IPS-20b (cell line): ENCODE measurements around the gene RIC8B.
"Not testable (repeated sequence)": the region's sequence is repeated elsewhere in the genome, so short reads cannot be mapped to it uniquely, and the experiment has no call there.

Experiments used
- H3K27ac ChIP-seq: one replicate; pipeline ENCODE4 v1.5.1; 2013; ENCODE audit warnings: low read length
- H3K27me3 ChIP-seq: 2 replicates; pipeline ENCODE4 v1.6.1; 2013; ENCODE audit warnings: mild to moderate bottlenecking, low read length, inconsistent platforms; ENCODE audit not compliant: insufficient read depth
- H3K36me3 ChIP-seq: 2 replicates; pipeline ENCODE4 v1.6.1; 2013; ENCODE audit warnings: low read depth, mild to moderate bottlenecking, inconsistent platforms, low read length, moderate library complexity; ENCODE audit not compliant: insufficient read depth
- H3K4me1 ChIP-seq: 2 replicates; pipeline ENCODE4 v1.6.1; 2013; ENCODE audit warnings: mild to moderate bottlenecking, control low read depth, inconsistent platforms, low read length, moderate library complexity; ENCODE audit not compliant: insufficient read depth
- H3K4me3 ChIP-seq: 2 replicates; pipeline ENCODE4 v1.5.1; 2013; ENCODE audit warnings: mild to moderate bottlenecking, low read length, inconsistent platforms
- H3K9ac ChIP-seq: 2 replicates; pipeline ENCODE4 v1.6.1; 2013; ENCODE audit warnings: low read depth, mild to moderate bottlenecking, inconsistent platforms, low read length, moderate library complexity
- H3K9me3 ChIP-seq: 2 replicates; pipeline ENCODE4 v1.6.1; 2013; ENCODE audit warnings: mild to moderate bottlenecking, low read depth, low read length, inconsistent platforms; ENCODE audit not compliant: insufficient read depth

Gene RIC8B

DNA sequence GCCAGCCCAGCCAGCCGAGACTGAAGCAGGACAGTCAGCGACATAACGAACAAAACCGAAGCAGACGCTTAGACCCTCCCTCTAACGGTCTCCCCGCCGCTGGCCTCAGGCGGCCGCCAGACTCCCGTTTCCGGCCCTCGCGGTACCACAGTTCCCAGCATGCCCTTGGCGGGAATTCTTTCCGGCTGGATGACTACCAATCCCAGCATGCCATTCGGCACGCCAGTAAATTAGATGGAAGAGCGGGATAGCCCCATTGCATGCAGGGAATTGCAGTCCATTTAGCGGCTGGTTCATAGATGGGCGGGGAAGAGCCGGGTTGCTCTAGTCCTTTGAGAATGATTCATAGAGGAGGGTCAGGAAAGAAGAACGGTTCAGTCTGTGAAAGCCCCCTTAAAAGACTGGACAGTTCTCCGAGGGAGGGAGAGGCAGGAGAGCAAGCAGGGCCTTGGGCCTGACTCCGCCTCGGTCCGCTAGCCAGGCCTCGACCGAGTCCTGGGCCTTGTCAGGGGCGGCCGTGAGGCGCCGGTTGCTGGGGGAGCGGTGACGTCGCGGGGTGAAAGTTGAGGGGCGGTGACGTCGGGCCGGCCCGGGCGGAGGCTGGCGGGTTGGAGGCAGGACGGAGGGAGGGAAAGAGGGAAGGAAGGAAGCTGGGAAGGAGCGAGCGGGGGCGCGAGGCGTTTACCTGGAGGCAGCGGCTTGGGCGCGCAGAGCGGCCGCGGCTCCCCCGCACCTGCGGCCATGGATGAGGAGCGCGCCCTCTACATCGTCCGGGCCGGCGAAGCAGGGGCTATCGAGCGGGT, at the start of gene RIC8B:
TSS of gene RIC8B (plus strand) at position 678 of the 803 bp plus-strand sequence. CDS start at position 742, 64 bp downstream.
- H3K4me3 ChIP-seq = peak within 1 kb of the TSS; percentile 83
- H3K27me3 ChIP-seq = no peaks in the 10 kb centered on the region
- peak within 1 kb of the TSS; percentile 22 for H3K27ac ChIP-seq
- no peaks in the 10 kb centered on the region for H3K36me3 ChIP-seq
- H3K9ac ChIP-seq = peak within 1 kb of the TSS; percentile 88
- H3K9me3 ChIP-seq = no peaks in the 10 kb centered on the region
- H3K4me1 ChIP-seq = peaks cover 32% of the 10 kb centered on the region

DNA sequence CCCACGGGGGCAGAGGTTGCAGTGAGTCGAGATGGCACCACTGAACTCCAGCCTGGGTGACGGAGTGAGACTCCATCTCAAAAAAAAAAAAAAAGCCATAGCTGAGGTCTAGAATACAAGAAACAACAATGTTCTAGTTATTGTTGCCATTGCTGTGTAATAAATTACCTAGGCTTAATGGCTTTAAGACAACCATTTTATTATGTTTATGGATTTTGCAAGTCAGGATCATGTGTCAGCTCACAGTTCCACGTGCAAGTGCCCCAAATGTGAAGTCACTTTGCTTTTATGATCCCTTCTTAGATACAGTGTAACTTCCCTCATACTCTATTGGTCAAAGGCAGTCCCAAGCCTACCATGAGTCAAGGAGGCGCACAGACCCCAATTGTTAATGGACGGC, 49.5 kb upstream of the RIC8B start:
- H3K27ac ChIP-seq = no peak overlapping the region
- H3K9ac ChIP-seq = no peak overlapping the region
- H3K4me3 ChIP-seq = no peak overlapping the region

GRCh38 chr12:106726603-106727202, 47.8 kb upstream of the RIC8B start:
- H3K9me3 ChIP-seq, H3K27ac ChIP-seq, H3K27me3 ChIP-seq: not testable (repeated sequence)

More for the DNA sequence above, 49.5 kb upstream of the RIC8B start:
- H3K36me3 ChIP-seq = no peaks in the 10 kb centered on the region
- no peaks in the 10 kb centered on the region for H3K27me3 ChIP-seq
- peaks cover 4% of the 10 kb centered on the region; the same call in 1 of the 2 replicates for H3K4me1 ChIP-seq
- H3K9me3 ChIP-seq = no peaks in the 10 kb centered on the region

DNA sequence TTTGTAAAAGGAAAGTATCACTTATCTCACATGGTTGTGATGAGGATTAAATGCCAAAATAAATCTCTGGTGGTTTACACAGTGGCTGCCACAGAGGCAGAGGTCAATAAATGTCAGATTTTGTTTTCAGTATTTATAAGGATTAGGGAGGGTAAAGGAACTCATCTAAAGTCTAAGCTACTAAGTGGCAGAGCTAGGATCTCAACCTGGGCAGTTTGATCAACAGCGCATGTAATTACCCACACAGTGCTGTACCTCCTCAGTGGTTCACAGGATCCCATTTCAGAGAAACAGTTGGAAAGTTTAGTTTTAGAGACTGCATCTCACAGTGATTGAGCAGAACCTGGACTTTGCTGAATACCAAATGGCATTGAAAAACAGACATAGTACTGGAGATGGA, 44.9 kb upstream of the RIC8B start:
- Histone ChIP-seq H3K36me3 (no peaks in the 10 kb centered on the region), H3K27me3 (no peaks in the 10 kb centered on the region), H3K4me3 (no peak overlapping the region), H3K9ac (no peak overlapping the region), H3K9me3 (no peaks in the 10 kb centered on the region), H3K4me1 (no peaks in the 10 kb centered on the region), H3K27ac (no peak overlapping the region)

More at GRCh38 chr12:106726603-106727202, 47.8 kb upstream of the RIC8B start:
- not testable (repeated sequence) for H3K4me1 ChIP-seq, H3K36me3 ChIP-seq, H3K4me3 ChIP-seq, H3K9ac ChIP-seq

- H3K36me3 ChIP-seq = no peaks in the 10 kb centered on the region
- H3K4me3 ChIP-seq = no peak overlapping the region
- H3K27me3 ChIP-seq = no peaks in the 10 kb centered on the region
- no peak overlapping the region for H3K9ac ChIP-seq
- H3K27ac ChIP-seq = no peak overlapping the region
- H3K9me3 ChIP-seq = no peaks in the 10 kb centered on the region
- H3K4me1 ChIP-seq = no peaks in the 10 kb centered on the region
Measured at GRCh38 chr12:106732890-106733289, 41.6 kb upstream of the RIC8B start.

- no peak overlapping the region for H3K4me3 ChIP-seq
- no peaks in the 10 kb centered on the region for H3K9me3 ChIP-seq
- no peaks in the 10 kb centered on the region for H3K36me3 ChIP-seq
- no peaks in the 10 kb centered on the region for H3K4me1 ChIP-seq
- no peak overlapping the region for H3K27ac ChIP-seq
- no peaks in the 10 kb centered on the region for H3K27me3 ChIP-seq
- H3K9ac ChIP-seq = no peak overlapping the region
Measured at GRCh38 chr12:106733660-106734059, 40.8 kb upstream of the RIC8B start.

DNA sequence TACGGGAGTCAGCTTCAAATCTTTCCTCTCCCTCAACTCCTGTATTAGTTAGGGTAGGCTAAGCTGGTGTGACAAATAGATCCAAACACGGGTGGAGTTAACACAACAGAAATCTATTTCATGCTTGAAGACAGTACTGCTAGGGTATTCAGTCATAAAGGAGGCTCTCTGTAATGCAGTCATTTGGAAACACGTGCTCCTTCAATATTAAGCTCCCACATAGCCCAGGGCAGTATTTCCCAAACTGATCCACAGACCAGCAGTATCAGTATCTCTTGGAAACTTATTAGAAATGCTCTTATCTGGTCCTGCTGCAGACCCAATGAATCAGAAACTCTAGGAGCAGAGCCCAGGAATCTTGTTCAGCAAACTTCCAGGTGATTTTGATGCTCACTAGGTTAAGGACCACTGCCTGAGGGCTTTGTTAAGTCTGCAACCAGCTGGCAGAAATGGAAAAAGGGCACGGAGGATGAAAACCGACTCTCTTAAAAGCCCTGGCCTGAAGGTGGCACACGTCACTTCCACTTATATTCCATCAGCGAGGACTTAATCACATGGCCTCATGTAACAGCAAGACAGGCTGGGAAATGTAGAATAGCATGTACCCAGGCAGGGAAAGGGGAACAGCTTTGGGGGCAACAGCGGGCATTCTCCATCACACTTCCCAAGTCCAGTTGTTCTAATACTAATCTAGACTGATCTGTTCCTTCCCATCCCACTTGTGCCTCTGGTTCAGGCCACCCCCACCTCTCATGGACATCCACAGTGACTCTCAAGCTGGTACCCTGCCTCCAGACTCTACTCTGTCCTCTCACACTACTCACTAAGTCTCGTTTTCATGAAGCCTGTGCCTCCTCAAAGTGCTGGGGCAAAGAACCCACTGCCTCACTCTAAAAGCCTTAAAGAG, 38.2 kb upstream of the RIC8B start:
- Histone ChIP-seq H3K4me3 (no peak overlapping the region), H3K9ac (no peak overlapping the region), H3K27me3 (no peaks in the 10 kb centered on the region), H3K9me3 (no peaks in the 10 kb centered on the region), H3K36me3 (no peaks in the 10 kb centered on the region), H3K4me1 (0 out of 2 replicates have a peak, but pooled peaks cover 3% of the 10 kb centered on the region), H3K27ac (no peak overlapping the region)

- H3K9me3 ChIP-seq = no peaks in the 10 kb centered on the region
- H3K9ac ChIP-seq = no peak overlapping the region
- H3K27me3 ChIP-seq = no peaks in the 10 kb centered on the region
- no peak overlapping the region for H3K4me3 ChIP-seq
- H3K27ac ChIP-seq = no peak overlapping the region
- H3K36me3 ChIP-seq = no peaks in the 10 kb centered on the region
- H3K4me1 ChIP-seq = peaks cover 14% of the 10 kb centered on the region; the same call in 1 of the 2 replicates
Measured at GRCh38 chr12:106739318-106739717, 35.2 kb upstream of the RIC8B start.

- Histone ChIP-seq H3K4me3 (no peak overlapping the region), H3K36me3 (no peaks in the 10 kb centered on the region), H3K9me3 (no peaks in the 10 kb centered on the region), H3K4me1 (peaks cover 14% of the 10 kb centered on the region; the same call in 1 of the 2 replicates), H3K9ac (no peak overlapping the region), H3K27ac (no peak overlapping the region), H3K27me3 (no peaks in the 10 kb centered on the region)
Measured at GRCh38 chr12:106739815-106740530, 34.5 kb upstream of the RIC8B start.

GRCh38 chr12:106740818-106741217, 33.7 kb upstream of the RIC8B start:
- Histone ChIP-seq H3K27ac (no peak overlapping the region), H3K27me3 (no peaks in the 10 kb centered on the region), H3K4me1 (peaks cover 14% of the 10 kb centered on the region; the same call in 1 of the 2 replicates), H3K9ac (no peak overlapping the region), H3K4me3 (no peak overlapping the region), H3K36me3 (no peaks in the 10 kb centered on the region), H3K9me3 (no peaks in the 10 kb centered on the region)

- Histone ChIP-seq H3K9me3 (no peaks in the 10 kb centered on the region), H3K27me3 (no peaks in the 10 kb centered on the region), H3K36me3 (no peaks in the 10 kb centered on the region), H3K4me3 (no peak overlapping the region), H3K9ac (no peak overlapping the region), H3K4me1 (peaks cover 14% of the 10 kb centered on the region; the same call in 1 of the 2 replicates), H3K27ac (no peak overlapping the region)
Measured at GRCh38 chr12:106741247-106741646, 33.2 kb upstream of the RIC8B start.
